NCI-H2029 (cell line): Measurements from ENCODE around the gene UVSSA.

Source experiments
- DNase-seq: peaks from one replicate; lab custom pipeline; 2025; lab: John Stamatoyannopoulos, UW

Gene UVSSA

GRCh38 chr4:1409079-1409478, 62.1 kb downstream of the UVSSA start:
- no peak for DNase-seq

- no peak for DNase-seq
Measured at GRCh38 chr4:1409491-1410425, 62.8 kb downstream of the UVSSA start.

GRCh38 chr4:1410491-1411325, 63.7 kb downstream of the UVSSA start:
- DNase-seq: no peak

- DNase-seq: no peak
Measured at GRCh38 chr4:1411436-1412375, 64.7 kb downstream of the UVSSA start.

GRCh38 chr4:1412376-1413203, 65.6 kb downstream of the UVSSA start:
- no peak for DNase-seq

GRCh38 chr4:1413204-1413663, 66.2 kb downstream of the UVSSA start:
- no peak for DNase-seq

GRCh38 chr4:1413687-1414479, 66.9 kb downstream of the UVSSA start:
- DNase-seq: no peak

GRCh38 chr4:1414831-1415680, 68.0 kb downstream of the UVSSA start:
- no peak for DNase-seq

GRCh38 chr4:1415681-1415981, 68.6 kb downstream of the UVSSA start:
- DNase-seq: no peak

GRCh38 chr4:1416051-1416947, 69.3 kb downstream of the UVSSA start:
- DNase-seq: no peak

- DNase-seq: no peak
Measured at GRCh38 chr4:1416948-1417260, 69.9 kb downstream of the UVSSA start.

GRCh38 chr4:1417522-1418390, 70.7 kb downstream of the UVSSA start:
- no peak for DNase-seq

- no peak for DNase-seq
Measured at GRCh38 chr4:1418494-1419285, 71.7 kb downstream of the UVSSA start.

- no peak for DNase-seq
Measured at GRCh38 chr4:1419708-1420107, 72.7 kb downstream of the UVSSA start.

- no peak for DNase-seq
Measured at GRCh38 chr4:1421657-1422056, 74.6 kb downstream of the UVSSA start.

- DNase-seq: no peak
Measured at GRCh38 chr4:1427010-1427409, 80.0 kb downstream of the UVSSA start.
